ENCODE data around the gene TCERG1L.
"Not testable (repeated sequence)": the region's sequence is repeated elsewhere in the genome, so short reads cannot be mapped to it uniquely, and the experiment has no call there.

TCERG1L gene

DNA sequence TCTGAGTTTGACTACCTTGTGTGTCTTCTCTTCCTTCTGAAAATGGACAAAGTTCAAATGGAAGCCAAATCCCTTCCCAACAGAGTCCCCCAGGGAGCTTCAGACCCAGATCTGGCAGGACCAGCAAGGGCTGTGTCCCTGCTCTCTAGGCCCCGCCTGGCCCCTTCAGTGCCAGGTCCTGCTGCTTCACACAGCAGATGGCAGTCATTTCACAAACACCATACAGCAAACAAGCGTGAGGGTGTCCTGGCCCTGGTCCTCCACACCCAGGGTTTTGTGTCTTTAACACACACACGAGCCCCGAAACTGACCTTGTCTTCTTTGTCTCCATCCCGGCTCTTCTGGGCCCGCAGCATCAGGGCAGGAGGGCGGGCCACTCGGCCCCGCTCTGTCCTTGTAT is 145.0 kb downstream of the TCERG1L start:
- DNase-seq, result no peak

DNA sequence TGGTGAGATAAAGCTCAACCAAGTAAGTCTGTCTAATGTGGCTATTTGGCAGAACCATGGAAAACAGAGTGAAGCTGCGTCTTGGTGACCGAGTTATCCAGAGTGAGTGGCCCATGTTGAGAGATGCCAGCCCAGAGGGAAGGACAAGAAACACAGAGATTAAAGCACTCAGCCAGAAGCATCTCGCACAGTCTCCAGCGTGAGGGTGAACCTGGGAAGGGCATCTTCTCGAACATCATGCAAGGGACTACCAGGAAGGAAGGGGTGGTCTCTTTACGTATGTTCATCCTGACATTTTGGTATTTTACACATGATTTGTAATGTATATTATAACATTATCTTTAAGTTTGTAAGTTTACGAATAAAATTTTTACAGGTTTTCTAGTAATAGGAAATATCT is 146.4 kb downstream of the TCERG1L start:
- DNase-seq, result no peak

DNA sequence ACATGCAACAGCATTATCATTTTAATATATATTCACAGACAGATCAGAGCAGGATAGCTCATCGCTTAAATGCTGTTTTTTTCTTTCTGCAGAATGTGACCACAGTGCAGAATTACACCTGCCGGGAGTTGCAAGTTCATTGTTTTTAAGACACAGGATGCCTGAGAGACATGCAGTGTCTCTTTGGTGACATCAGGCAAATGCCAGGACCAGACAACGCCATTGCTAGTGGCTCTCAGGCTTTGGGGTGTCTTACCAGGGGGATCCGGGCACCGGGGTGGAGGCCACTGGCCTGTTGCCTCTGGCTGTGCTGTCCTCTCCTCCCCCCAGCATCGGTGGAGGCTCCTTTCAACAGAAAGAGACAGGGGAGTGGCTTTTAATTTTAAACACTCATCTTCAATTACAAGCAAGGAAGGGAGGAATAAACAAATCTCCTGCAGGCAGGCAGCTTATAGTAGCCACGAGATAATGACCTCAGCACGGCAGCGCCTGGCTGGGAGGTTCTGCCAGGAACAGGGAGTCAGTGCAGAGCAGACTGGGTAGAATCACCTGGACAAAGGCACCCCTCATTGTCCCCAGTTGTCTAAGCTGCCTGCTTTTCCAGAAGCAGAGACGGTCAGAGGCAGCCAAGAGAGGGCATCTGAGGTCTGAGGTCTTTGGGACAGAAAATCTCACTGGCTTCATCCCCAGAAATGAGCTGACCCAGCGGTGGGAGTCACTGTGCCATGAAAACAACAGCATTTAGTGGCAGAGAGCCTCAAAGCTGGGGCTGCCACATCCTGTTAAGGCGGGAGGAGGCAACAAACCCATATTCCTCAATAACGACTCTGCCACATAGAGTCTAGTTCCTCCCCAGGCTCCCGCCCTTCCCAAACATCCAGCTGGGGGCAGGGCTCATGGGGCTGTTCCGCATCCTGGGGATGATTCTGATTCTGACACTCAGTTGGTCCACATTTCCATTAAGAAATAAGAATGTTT is 148.4 kb downstream of the TCERG1L start:
- no peak for DNase-seq

DNA sequence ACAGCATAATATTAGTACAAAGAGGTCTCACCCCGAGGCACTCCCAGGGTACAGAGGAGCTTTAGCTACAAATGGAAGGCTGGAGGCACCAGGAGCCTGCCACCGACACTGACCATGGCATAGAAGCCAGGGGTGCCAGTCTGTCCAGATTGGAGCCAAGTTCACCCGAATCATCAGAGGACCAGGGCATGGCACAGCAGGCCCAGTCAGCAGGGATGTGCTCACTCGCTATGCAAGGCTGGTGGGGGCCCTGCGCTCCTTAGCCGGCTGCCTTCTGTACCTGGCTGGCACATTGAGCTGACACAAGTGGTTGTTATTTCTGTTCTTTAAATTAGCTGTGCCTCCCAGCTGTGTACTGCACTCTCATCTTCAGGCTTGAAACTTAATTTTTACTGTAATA is 149.3 kb downstream of the TCERG1L start:
- no peak for DNase-seq

DNA sequence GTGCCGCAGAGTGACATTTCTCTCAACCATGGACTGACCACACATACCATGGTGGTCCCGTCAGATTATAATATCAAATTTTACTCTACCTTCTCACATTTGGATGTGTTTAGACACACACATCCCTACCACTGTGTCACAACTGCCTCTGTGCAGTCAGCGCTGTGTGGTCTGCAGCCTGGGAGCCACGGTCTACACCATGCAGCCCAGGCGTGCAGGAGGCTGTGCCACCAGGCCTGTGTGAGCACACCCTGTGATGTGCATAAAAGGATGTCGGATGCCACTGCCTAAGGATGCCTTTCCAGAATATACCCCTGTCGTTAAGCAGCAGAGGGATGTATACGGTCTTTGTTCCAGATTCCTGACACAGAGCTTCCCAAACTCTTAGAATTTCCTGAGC is 150.4 kb downstream of the TCERG1L start:
- DNase-seq, result no peak

DNA sequence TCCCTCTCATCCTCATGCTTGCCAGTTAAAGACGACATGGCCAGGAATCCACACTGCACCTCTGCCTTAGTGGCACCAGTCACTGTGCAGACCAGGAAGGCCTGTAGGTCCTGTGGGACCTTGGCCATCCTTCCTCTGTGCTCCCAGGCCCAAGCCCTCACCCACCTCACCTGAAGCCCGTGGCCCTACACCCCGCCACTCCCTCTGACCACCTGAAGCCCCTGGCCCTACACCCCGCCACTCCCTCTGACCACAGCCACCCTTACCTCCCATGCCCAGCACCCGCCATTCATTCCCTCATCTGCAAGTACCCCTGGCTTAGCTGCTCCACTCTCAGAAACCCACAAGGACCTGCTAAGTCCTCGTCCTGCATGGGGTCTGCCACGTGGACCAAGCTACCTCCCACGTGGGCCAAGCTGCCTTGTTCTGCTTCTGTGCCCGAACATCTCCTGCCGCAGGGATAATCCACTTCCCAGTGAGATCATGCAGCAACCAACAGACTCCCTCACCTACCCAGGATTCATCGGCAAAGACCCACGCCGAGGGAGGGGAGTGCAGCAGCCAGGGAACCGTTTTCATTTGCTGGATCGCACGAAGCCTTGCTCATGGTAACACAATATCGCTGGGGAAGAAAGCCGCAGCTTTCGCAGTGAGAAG is 151.2 kb downstream of the TCERG1L start:
- DNase-seq, result no peak

DNA sequence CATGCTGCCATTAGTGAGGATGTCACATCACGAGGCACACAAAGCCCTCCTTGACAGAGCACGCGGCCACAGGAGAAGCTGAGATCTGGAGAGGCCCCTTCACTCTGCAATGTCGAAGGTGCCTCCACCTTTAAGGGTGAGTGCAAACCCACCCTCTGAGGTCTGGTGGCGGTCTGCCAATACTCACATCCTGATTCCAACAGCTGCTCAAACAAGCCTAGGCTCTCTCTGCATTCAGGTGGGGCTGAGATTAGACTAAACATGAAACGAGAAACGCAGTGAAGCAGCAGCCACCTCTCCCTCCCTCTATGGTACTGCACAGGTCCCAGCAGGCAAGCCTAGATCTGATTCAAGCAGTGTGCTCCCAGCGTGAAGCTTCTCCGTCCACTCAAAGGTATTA is 151.8 kb downstream of the TCERG1L start:
- DNase-seq, result no peak

DNA sequence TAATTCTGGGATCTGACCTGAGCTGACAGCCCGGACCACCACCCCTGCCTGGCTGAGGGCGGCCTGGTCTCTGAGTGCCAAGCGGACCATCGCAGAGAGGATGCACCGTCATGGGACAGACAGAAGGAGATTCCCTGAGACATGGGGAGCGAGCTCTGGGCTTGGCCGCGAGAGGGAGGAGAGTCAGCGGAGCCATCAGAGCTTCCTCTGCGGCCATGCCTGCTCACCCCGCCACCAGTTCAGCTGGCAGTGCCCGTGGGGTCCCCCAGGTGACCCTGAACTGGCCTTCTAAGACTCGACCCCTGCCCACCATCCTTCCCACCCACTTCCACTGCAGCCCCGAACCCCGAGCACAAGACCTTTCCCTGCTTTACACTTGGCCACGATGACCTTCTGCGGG is 152.8 kb downstream of the TCERG1L start:
- DNase-seq, result no peak

DNA sequence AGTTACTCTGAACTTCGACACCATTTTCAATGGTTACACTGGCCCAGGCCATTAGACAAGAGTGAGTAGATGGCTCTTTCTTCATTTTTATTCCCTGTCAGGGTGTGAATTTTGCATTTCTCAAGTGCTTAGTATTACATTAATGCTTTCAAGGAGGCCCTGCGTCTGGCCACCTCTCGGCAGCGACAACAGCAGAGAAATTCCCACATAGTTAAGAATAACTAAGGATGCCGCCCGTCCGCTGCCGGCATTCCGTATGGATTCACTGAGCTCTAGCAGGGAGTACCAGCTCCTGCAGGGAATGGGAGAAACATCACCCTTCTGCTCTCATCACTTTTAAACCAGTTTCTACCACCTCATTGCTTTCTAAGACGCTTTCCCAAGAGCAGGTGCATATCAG is 153.6 kb downstream of the TCERG1L start:
- no peak for DNase-seq

DNA sequence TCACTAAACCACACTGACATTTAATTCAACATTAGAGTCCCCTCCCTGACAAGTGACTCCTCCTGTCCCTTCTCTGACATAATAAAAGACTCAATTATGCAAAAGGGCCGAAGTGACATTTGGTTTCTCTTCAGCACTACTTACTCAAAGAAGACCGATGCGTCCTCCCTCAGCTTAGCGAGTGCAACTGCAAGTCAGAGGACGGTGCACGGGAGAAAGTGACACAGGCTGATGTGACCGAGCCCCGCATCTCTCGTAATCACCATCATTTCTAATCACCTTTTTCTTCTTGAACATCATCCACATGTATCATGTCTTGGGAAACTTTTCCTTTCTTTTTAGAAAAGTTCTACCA is 155.7 kb downstream of the TCERG1L start:
- no peak for DNase-seq

DNA sequence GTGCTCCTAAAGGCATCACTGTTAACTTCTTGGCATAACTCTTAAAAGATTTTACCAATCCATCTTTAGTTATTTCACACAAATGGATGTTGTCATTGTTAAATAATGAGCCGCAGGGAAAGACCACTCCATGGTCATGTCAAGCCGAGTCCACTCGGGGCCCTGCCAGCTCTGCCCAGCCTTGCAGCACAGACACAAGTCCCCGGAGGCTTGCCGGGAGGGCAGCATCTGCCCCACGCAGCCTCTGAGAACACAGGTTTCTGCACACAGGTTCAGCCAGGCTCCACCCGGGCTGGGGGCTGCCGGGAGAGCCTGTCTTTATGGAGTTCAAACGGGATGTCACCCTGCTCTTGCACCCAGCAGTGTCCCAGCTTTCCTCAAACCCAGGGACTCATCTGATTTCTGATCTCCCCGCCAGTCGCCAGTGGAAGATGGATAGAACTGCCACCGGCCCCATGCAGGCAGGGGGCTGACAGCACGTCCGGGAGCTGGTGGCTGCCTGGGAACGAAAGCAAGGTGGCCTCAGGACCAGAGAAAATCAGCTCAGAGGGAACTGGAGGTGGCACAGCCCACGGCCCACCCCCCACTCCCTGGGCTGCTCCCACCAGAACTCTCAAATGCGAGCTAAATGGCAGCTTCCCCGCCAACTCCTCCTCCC is 156.2 kb downstream of the TCERG1L start:
- DNase-seq, result no peak

DNA sequence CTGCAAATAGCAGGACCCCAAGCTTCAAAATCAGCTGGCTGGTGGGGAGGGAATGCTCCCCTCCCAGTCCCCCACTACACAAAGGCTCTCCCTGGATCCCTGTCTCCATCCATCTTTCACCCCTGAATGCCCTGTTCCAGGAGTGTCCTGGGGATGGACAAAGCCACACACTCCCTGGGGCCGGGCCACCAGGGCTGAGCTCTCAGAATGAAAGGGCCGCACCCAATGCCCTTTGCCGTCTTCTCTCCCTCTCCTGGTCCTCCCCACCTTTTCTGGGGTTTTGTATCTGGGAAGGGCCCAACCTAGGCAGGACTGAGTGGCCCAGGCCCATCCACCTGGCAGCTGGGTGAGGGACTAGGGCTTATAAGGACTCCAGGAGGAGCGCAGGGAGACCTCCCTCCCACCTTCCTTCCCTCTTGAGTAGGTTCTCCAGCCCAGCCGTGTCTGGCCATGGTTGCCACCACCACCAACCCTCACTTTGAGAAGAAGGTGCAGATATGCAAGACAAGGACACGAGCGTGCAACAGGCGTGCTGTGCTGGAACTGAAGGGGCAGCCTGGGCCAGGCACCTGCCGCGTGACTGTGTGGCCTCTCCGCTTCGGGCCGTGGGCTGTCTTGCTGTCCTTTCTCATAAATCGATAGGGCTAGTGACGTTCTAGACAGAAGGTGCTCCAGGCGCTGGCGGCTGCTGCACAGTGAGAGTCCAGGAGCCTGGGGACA is 157.1 kb downstream of the TCERG1L start:
- DNase-seq, result no peak

DNA sequence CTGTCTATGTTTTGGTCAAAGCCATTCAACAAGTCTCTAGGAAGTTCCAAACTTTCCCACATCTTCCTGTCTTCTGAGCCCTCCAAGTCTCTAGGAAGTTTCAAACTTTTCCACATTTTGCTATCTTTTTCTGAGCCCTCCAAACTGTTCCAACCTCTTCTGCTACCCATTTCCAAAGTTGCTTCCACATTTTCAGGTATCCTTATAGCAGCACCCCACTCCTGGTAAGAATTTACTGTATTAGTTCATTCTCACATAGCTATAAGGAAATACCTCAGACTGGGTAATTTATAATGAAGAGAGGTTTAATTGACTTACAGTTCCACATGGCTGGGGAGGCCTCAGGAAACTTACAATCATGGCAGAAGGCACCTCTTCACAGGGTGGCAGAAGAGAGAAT is 159.1 kb downstream of the TCERG1L start:
- not testable (repeated sequence) for DNase-seq

DNA sequence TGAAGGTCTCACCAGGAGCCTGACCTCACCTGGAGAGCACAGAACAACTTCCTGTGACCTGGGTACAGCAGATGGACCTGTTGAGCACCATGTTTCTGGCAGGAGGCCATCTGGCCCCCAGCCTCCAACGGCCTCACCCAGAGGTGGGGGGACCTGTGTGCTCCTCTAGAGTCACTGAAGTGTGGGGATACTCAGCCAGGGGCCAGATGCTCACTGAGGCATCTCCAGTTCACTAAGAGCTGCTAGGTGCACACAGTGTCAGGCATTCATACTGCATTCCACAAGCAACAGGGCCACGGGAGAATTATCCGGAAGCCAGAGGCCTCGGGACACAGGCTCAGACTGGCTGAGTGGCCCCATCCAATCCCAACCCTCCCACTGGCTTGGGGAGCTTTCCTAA is 161.4 kb downstream of the TCERG1L start:
- no peak for DNase-seq

DNA sequence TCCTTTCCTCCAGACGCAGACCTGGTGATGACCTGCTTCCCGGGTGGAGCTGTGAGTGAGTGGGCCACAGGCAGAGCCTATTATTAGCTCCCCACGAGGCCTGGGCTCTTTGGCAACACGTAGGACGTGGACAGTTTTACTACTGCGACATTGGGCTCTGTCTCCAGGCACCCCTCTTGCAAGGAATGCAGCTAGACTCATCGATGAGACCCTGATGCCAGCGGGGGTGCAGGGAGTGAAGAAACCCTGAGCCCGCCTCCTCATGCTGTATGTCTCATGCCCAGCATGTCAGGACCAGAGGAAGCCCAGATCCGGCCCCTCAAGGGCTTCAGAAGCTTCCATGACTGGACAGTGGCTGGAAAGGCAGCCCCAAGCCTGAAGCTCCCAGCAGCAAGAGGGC is 161.9 kb downstream of the TCERG1L start:
- DNase-seq, result no peak

DNA sequence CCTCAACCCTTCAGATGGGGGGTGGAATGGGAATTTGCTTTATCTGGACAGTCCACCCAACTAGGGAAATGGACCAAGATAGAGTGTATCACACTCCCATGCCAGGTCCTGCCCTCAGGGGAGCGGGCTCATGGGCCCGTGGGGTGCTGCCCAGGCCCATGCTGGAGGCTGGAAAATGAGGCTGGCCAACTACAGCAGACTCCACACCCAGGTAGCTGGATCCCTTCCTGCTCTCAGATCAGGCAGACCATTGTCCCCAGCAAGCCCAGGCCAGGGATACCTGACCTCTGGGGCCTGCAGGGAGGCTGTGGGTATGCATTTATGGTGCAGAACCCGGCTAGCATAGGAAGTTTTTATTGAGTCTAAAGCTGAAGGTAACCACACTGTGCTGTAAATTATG is 162.4 kb downstream of the TCERG1L start:
- DNase-seq, result no peak

DNA sequence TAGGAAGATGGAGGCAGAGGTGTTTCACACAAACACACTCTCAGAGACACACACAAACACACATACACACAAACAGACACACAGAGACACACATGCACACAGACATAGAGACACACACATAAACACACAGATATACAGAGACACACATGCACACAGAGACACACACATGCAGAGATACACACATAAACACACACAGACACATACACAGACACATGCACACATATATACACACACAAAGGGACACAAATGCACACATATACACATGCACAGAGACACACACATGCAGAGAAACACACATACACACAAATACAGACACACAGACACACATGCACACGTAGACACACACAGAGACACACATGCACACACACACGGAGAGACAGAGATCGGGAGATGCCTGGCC is 163.3 kb downstream of the TCERG1L start:
- no peak for DNase-seq

DNA sequence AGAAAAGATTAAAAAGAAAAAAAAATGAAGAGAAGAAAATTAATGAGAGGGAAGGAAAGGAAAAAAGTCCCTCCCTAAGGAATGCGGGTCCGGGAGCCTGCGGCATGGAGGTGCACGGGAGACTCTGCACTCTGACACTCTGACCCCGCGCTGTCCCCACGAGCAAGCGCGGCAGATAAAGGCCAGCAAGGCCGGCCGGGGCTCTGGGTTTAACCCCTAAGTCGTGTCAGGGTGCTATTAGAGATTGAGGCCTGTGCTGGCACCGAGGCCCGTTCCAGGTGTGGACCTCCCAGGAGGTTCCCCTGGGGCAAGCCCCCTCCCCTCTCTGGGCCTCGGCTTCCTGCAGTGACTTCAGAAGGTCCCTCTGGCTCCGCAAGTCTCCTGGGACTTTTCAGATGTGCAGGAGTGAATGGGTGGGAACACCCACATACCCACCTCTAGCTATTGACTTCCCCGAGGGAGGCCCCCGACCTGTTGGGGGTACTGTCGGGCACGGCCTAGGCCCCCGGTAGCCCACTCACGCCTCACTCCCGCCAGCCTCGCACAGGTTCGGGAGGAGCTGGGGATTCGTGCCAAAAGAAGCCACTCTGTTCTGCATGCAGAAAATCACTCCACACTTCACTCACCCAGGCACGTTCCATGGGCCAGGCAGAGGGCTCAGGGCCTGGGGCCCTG is 164.1 kb downstream of the TCERG1L start:
- DNase-seq, result no peak

DNA sequence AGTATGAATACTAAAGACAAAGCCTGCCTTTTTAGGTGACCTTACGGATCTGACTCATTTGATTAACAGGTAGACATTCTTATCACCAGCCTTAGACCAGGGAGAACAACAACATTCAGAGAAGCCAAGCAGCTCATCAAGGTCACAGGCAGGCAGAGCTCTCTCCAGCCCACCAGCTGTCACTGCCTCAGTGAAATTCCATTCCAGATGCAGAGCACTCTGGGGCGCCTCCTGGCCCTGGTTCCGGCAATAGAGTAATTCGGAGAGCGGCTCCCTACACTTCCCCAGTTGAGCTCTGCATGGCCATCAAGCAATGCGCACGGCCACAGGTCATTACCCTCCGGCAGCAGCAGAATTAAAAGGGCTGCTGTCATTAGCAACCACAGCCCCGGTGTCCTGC is 164.7 kb downstream of the TCERG1L start:
- DNase-seq, result no peak

DNA sequence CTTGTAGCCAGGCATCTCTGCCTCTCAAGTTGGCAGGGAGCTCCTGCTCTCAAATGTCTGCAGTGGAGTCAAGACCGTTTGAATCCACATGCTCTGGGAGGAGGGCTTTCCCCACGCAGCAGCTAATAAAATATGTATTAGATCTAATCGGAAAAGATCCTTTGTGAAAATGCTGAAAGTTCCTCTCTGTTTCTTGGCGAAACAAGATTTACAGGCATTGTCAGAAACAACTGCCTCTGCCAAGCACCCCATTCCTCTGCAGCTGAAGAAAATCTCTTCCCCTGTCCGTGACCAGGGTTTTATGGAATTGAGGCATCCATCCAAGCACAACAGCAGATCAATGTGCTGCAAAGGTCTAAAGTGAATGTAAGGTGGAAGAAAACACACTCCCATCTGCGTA is 165.8 kb downstream of the TCERG1L start:
- no peak for DNase-seq

DNA sequence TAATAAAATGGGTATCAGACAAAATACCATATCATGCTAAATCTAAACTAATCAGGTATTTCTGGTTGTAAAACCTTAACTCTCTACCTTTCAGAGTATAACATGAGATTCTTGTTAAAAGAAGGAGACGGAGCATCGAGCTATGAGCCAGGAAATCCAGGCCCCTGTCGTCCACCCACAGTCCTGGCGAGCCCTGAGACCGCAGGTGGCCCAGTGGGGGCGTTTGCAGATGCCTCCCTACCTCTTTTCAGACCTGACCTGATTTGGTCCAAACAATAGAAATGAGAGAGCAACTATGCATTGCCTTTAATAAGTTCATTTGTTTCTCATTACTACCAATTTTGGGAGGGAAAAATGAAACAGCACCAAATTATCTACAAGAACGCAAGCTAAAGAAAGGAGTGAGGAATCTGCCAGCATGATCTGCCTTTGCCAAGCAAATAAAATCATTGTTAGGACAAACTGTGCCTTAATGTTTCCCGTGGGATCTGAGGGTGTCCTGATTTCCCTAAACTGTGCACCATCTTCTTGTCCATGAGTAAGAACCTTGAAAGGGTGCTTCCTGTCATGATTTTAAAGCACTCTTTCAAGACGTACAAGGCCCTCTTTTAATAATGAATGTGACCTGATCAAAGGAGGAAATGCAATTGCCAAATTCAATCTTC is 166.7 kb downstream of the TCERG1L start:
- no peak for DNase-seq

DNA sequence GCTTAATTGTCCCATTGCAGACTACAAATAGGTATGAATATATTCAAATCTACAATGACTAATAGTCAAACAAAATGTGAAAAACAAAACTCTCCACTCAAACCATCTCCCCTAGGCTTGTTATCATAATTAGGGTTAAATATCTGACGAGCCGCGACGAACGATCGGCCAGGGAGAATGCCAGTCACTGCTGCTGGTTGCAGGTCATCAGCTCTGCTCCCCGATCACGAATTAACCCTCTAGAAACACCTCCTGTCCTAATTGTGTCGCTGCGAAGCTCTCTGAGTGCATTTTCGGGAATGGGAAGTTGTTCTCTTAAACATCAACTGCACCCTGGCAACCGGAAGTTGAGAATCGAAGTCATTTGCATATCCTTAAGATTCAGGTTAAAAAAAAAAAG is 167.3 kb downstream of the TCERG1L start:
- DNase-seq, result no peak
